Measurements from ENCODE around the gene CARD9. TPM values are rescaled to one million over a fixed set of nuclear protein-coding genes. Genes with fewer than 3 reads are reported as not detected.
A peak's percentile ranks its signal among the peaks of the same experiment; 100 is the strongest.

CARD9 gene
- total RNA-seq, 3 donors from 2014 or later (not counting 1 experiment from before 2014, with no cell fraction given): 1.6 to 4.2 (median 4.0) TPM

DNA sequence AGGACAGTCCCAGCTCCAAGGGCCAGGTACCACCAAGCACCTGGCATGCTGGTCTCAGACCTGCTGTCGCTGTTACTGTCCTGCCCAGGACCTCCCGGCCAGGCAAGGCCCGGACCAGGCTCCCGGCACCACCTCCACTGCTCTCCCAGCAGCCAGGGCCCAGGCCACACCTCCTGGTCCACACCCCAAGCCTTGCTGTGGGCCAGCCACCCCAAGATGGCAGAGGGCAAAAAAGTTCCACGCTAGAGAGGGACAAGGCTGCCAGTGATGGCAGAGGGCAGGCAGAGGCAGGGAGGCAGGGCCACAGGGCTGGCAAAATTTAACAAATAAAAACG is 11.1 kb downstream of the CARD9 start:
- Histone ChIP-seq H3K4me1 (ENCODE audit: control insufficient read depth, insufficient read depth, low read length) (peaks cover 29% of the 10 kb centered on the region), H3K27ac (ENCODE audit: low read length) (peak overlapping the region; percentile 55), H3K9me3 (ENCODE audit: control insufficient read depth, insufficient read depth, low read length) (no peaks in the 10 kb centered on the region), H3K4me3 (ENCODE audit: low read length) (no peak overlapping the region), H3K27me3 (ENCODE audit: control insufficient read depth, insufficient read depth, low read length) (no peaks in the 10 kb centered on the region), H3K36me3 (ENCODE audit: control insufficient read depth, insufficient read depth, low read length) (peaks cover 2% of the 10 kb centered on the region)
- H3K27me3 Mint-ChIP-seq (ENCODE audit: low read depth in 2 of 2): no peaks in the 10 kb centered on the region
- WGBS (ENCODE audit: insufficient coverage): 96% methylated on average over 6 of the region's 6 CpGs
- ATAC-seq (no peak), DNase-seq (no peak)
- TF ChIP-seq, protein P1, sequence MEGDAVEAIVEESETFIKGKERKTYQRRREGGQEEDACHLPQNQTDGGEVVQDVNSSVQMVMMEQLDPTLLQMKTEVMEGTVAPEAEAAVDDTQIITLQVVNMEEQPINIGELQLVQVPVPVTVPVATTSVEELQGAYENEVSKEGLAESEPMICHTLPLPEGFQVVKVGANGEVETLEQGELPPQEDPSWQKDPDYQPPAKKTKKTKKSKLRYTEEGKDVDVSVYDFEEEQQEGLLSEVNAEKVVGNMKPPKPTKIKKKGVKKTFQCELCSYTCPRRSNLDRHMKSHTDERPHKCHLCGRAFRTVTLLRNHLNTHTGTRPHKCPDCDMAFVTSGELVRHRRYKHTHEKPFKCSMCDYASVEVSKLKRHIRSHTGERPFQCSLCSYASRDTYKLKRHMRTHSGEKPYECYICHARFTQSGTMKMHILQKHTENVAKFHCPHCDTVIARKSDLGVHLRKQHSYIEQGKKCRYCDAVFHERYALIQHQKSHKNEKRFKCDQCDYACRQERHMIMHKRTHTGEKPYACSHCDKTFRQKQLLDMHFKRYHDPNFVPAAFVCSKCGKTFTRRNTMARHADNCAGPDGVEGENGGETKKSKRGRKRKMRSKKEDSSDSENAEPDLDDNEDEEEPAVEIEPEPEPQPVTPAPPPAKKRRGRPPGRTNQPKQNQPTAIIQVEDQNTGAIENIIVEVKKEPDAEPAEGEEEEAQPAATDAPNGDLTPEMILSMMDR (IDR thresholded peaks at IDR 0.05): no peak
- peak overlapping the region; percentile 48 to 66 for H3K27ac Mint-ChIP-seq
- no peaks in the 10 kb centered on the region for H3K36me3 Mint-ChIP-seq
- no peaks in the 10 kb centered on the region for H3K9me3 Mint-ChIP-seq
- intact Hi-C loops (cut with micrococcal nuclease): loop anchor here (10.0 kb wide), 1 partner anchor 48 kb away; no protein-coding TSS in a partner anchor
- peak overlapping the region; percentile 84 for H3K4me3 Mint-ChIP-seq
- peaks cover 0 to 5% of the 10 kb centered on the region in 2 donors for H3K4me1 Mint-ChIP-seq

DNA sequence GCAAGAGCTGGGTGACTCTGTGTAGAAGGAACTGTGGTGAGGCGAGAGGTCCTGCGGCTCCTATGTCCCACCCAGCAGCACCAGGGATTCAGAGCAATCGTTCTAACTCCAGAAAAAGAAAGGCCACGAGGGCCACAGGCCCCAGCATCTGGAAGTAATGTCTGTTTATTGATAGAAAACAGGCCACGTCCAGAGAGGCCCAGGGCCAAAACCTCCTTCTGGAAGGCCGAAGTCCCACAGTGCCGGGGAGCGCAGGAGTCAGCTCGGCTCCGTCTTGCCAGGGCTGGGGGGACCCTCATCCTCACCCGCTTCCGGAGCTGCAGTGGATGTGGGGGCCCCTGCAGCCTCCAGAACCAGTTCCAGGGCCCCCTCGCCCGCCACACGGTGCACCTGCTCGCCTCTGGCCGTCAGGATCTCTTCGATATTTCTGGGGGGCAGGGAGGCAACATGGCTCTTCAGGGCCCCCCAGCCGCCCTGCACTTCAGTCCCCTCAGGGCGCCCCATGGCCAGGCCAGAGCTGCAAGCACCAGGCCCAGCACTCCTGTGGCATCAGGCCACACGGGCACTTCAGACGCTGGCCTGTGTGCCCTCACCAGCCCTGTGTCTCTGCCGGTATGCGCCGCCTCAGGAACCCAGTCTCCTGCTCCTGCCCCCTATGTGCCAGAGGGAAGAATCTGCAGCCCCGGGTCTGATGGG is 11.6 kb downstream of the CARD9 start:
- H3K9me3 Mint-ChIP-seq: no peaks in the 10 kb centered on the region
- H3K27me3 Mint-ChIP-seq (ENCODE audit: low read depth in 2 of 2): no peaks in the 10 kb centered on the region
- ATAC-seq: no peak
- Histone ChIP-seq H3K27ac (ENCODE audit: low read length) (no peak overlapping the region), H3K36me3 (ENCODE audit: control insufficient read depth, insufficient read depth, low read length) (peaks cover 2% of the 10 kb centered on the region), H3K27me3 (ENCODE audit: control insufficient read depth, insufficient read depth, low read length) (no peaks in the 10 kb centered on the region), H3K9me3 (ENCODE audit: control insufficient read depth, insufficient read depth, low read length) (no peaks in the 10 kb centered on the region), H3K4me3 (ENCODE audit: low read length) (no peak overlapping the region), H3K4me1 (ENCODE audit: control insufficient read depth, insufficient read depth, low read length) (peaks cover 29% of the 10 kb centered on the region)
- H3K4me3 Mint-ChIP-seq: no peak overlapping the region
- peak overlapping the region in 1 of 2 donors; percentile 66 for H3K27ac Mint-ChIP-seq
- H3K4me1 Mint-ChIP-seq: peaks cover 0 to 5% of the 10 kb centered on the region in 2 donors
- no peak for DNase-seq
- 91% methylated on average over 26 of the region's 26 CpGs for WGBS (ENCODE audit: insufficient coverage)
- H3K36me3 Mint-ChIP-seq: no peaks in the 10 kb centered on the region
- intact Hi-C loops (cut with micrococcal nuclease): loop anchor here (10.0 kb wide), 1 partner anchor 47 kb away; no protein-coding TSS in a partner anchor
- TF ChIP-seq, protein P1 (IDR thresholded peaks at IDR 0.05): no peak

DNA sequence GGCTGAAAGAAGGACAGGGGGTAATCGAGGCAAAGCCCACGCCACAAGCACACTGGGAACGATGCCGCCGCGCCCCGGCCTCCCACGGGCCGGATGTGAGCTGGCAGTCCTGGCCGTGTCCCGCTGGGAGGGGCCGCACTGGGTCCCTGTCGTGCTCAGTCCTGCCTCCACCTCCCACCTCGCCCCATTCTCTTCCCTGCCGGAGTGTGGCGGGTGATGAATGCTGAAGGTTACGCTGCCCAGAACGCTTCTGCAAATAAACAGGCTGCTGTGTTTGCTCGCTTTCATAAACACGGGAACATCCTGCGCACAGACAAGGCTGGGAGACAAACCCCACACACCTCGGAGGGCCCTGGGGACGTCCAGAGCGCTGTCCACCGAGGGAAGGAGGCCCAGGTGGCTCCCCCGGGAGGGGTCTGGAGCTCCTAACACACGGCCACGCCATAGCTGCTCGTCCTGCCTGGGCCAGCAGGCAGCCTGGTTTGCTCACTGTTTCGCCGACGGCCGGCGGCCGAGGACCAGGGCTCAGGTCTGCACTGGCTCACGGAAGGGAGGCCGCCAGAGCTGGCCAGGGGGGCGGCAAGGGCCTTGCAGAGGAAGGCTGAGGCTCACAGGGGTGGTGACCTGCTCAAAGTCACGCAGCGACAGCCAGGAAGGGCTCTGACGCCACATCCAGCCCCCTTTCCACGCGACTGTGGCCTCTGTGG is 12.3 kb downstream of the CARD9 start:
- Mint-ChIP-seq H3K27me3 (ENCODE audit: low read depth in 2 of 2) (no peaks in the 10 kb centered on the region), H3K27ac (peak overlapping the region in 1 of 2 donors; percentile 51), H3K4me3 (peak overlapping the region; percentile 60), H3K36me3 (no peaks in the 10 kb centered on the region), H3K9me3 (no peaks in the 10 kb centered on the region), H3K4me1 (peaks cover 0 to 5% of the 10 kb centered on the region in 2 donors)
- H3K4me1 ChIP-seq (ENCODE audit: control insufficient read depth, insufficient read depth, low read length): peaks cover 29% of the 10 kb centered on the region
- no peak overlapping the region for H3K4me3 ChIP-seq (ENCODE audit: low read length)
- TF ChIP-seq, protein P1 (IDR thresholded peaks at IDR 0.05): no peak
- no peaks in the 10 kb centered on the region for H3K9me3 ChIP-seq (ENCODE audit: control insufficient read depth, insufficient read depth, low read length)
- ATAC-seq (no peak), DNase-seq (no peak)
- 94% methylated on average over 43 of the region's 43 CpGs for WGBS (ENCODE audit: insufficient coverage)
- intact Hi-C loops (cut with micrococcal nuclease): loop anchor here (10.0 kb wide), 1 partner anchor 46 kb away; no protein-coding TSS in a partner anchor
- no peaks in the 10 kb centered on the region for H3K27me3 ChIP-seq (ENCODE audit: control insufficient read depth, insufficient read depth, low read length)
- H3K36me3 ChIP-seq (ENCODE audit: control insufficient read depth, insufficient read depth, low read length): peaks cover 2% of the 10 kb centered on the region
- H3K27ac ChIP-seq (ENCODE audit: low read length): no peak overlapping the region
